BJ (cell line): ENCODE measurements around the gene GIPC3. TPM values are rescaled to one million over a fixed set of nuclear protein-coding genes. Genes with fewer than 3 reads are reported as not detected.

ENCODE experiments used
- CTCF ChIA-PET: fragments of 350-600 bp; formaldehyde crosslinking; extraction: SDS; loops from one replicate; lab custom pipeline; 2021; ENCODE audit warnings: antibody characterized with exemption, inconsistent platforms; lab: Yijun Ruan, JAX
- POLR2A ChIA-PET: fragments of 300-600 bp; sonication (Branson Sonifier 250); formaldehyde crosslinking; extraction: SDS; loops from one replicate; lab custom pipeline; 2021; ENCODE audit warnings: antibody characterized with exemption; lab: Charles Lee
- DNase-seq: peaks from one replicate; pipeline ENCODE4 v3.0.0-alpha.2; 2011; ENCODE audit warnings: low read depth
- H3K27me3 ChIP-seq: 2 replicates; pipeline ENCODE4 v1.6.0; 2011; ENCODE audit warnings: low read length; ENCODE audit not compliant: control insufficient read depth, insufficient read depth
- H3K36me3 ChIP-seq: 2 replicates; pipeline ENCODE4 v1.5.1; 2011; ENCODE audit warnings: low read length; ENCODE audit not compliant: control insufficient read depth, insufficient read depth
- H3K4me3 ChIP-seq: 2 replicates; pipeline ENCODE4 v1.5.1; 2011; ENCODE audit warnings: low read depth, mild to moderate bottlenecking, control low read depth, low read length
- CTCF ChIP-seq: IDR thresholded peaks from 2 replicates; pipeline ENCODE4 v1.5.1; 2011; ENCODE audit warnings: low read depth, mild to moderate bottlenecking, control low read depth, inconsistent platforms, low read length, moderate library complexity; ENCODE audit not compliant: insufficient read depth
- polyA plus RNA-seq: library from polyadenylated mRNA; depleted of rRNA; stranded (reverse); fragments of >200 nt; gene quantifications from 2 replicates; pipeline ENCODE4 v1.2.3, GENCODE V29; 2011

GIPC3 gene
- polyA plus RNA-seq, 1 experiment, result 0.63 TPM

GRCh38 chr19:3537438-3538240 is 47.6 kb upstream of the GIPC3 start:
- POLR2A ChIA-PET, result no interaction called here
- no peak for DNase-seq
- Histone ChIP-seq H3K4me3 (no peak overlapping the region), H3K36me3 (peaks cover 33% of the 10 kb centered on the region), H3K27me3 (no peaks in the 10 kb centered on the region)
- TF ChIP-seq CTCF, result no peak
- CTCF ChIA-PET, result interaction anchor here (1.7 kb wide), 1 partner anchor 8 kb away, joined by 8 read pairs; no protein-coding TSS in a partner anchor

GRCh38 chr19:3538258-3538929 is 46.9 kb upstream of the GIPC3 start:
- no peak for TF ChIP-seq CTCF
- peaks cover 28% of the 10 kb centered on the region for H3K36me3 ChIP-seq
- DNase-seq, result no peak
- H3K4me3 ChIP-seq, result no peak overlapping the region
- ChIA-PET POLR2A (no interaction called here), CTCF (interaction anchor here (0.7 kb wide), 1 partner anchor 36 kb away, joined by 4 read pairs; no protein-coding TSS in a partner anchor)
- no peaks in the 10 kb centered on the region for H3K27me3 ChIP-seq

GRCh38 chr19:3538965-3539755 is 46.1 kb upstream of the GIPC3 start, which contains the start of gene TEKTIP1:
Gene TEKTIP1, plus strand, starts transcription at chr19:3539174. Its CDS starts 4 bp downstream, at chr19:3539178.
- no peak for DNase-seq
- H3K27me3 ChIP-seq, result no peaks in the 10 kb centered on the region
- POLR2A ChIA-PET, result no interaction called here
- no peak within 1 kb of the TSS for H3K4me3 ChIP-seq
- no peak for TF ChIP-seq CTCF
- CTCF ChIA-PET, result interaction anchor here (0.7 kb wide), 1 partner anchor 37 kb away, joined by 4 read pairs; no protein-coding TSS in a partner anchor
- peaks cover 29% of the 10 kb centered on the region for H3K36me3 ChIP-seq

- no peak for DNase-seq
- ChIA-PET POLR2A (interaction anchor here (0.6 kb wide), 1 partner anchor 241 kb away, joined by 6 read pairs; no protein-coding TSS in a partner anchor), CTCF (no interaction called here)
- Histone ChIP-seq H3K27me3 (no peaks in the 10 kb centered on the region), H3K36me3 (peaks cover 27% of the 10 kb centered on the region), H3K4me3 (no peak overlapping the region)
- no peak for TF ChIP-seq CTCF
Observed at GRCh38 chr19:3539756-3540118, 45.5 kb upstream of the GIPC3 start.
